Measurements from ENCODE around the gene SLC6A17.

Gene SLC6A17

DNA sequence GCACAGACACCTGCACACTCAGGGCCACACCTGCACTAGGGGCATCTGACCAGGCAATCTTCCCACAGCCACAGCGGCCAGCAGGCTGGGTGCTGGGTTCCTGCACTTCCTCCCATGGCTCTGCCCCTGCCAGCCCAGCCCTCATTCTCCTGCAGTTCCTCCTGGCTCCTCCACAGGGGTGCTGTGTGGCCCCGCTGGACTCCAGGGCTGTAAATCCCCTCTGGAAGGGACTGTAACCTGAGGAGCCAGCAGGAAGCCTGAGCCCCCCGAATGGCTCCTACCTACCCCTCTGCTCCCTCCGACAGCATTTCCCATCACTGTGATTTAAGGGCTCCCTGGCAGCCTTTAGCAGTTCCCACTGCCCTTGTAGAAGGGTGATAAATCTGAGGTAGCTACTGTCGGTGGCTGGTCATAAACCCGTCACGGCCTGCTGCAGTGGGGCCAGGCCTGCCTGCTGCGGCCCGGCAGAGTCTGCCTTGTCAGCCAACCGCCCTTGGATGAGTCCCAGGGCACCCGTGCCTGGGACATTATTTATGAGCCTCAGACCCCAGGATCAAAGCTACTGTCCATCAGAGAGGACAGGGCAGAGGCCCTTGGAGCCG, 29.2 kb upstream of the SLC6A17 start:
- Histone ChIP-seq H3K4me1 (ENCODE audit: control insufficient read depth in 1 of 2, insufficient read depth in 2 of 2, low read length in 2 of 2) (peaks cover 0 to 2% of the 10 kb centered on the region in 2 experiments), H3K9ac (ENCODE audit: low read length) (no peak overlapping the region), H3K23ac (ENCODE audit: low read length) (no peak overlapping the region), H2BK12ac (ENCODE audit: low read length) (no peak overlapping the region), H3K79me2 (ENCODE audit: control insufficient read depth, insufficient read depth, low read length, poor library complexity) (no peaks in the 10 kb centered on the region), H3K79me1 (ENCODE audit: low read length) (no peaks in the 10 kb centered on the region), H4K91ac (ENCODE audit: low read depth, low read length) (no peak overlapping the region), H3K18ac (ENCODE audit: low read length) (no peak overlapping the region), H3K4ac (ENCODE audit: low read depth, low read length) (no peak overlapping the region), H4K12ac (ENCODE audit: low read depth, low read length) (no peak overlapping the region), H4K8ac (ENCODE audit: low read depth, low read length) (no peak overlapping the region), H2AFZ (ENCODE audit: insufficient read depth, low read length, poor library complexity) (no peak overlapping the region), H3K4me2 (ENCODE audit: low read length) (no peak overlapping the region), H2BK5ac (ENCODE audit: low read depth, low read length, poor library complexity) (no peak overlapping the region), H3K14ac (ENCODE audit: low read length) (no peak overlapping the region), H3K27ac (ENCODE audit: low read depth, low read length) (no peak overlapping the region), H3K4me3 (ENCODE audit: low read depth, low read length) (no peak overlapping the region), H3K27me3 (ENCODE audit: insufficient read depth, low read length) (no peaks in the 10 kb centered on the region), H3K36me3 (ENCODE audit: control insufficient read depth in 1 of 2, insufficient read depth in 2 of 2, low read length in 2 of 2) (no peaks in the 10 kb centered on the region), H2AK5ac (ENCODE audit: low read length) (no peak overlapping the region), H3K9me3 (ENCODE audit: insufficient read depth, low read depth, low read length) (peaks cover 5% of the 10 kb centered on the region), H2BK120ac (ENCODE audit: insufficient read depth, low read length, poor library complexity) (no peak overlapping the region)
- no peak for DNase-seq
- WGBS (ENCODE audit: extremely low coverage, insufficient coverage, insufficient read length), result no CpG with 5 or more reads among the region's 12 CpGs

DNA sequence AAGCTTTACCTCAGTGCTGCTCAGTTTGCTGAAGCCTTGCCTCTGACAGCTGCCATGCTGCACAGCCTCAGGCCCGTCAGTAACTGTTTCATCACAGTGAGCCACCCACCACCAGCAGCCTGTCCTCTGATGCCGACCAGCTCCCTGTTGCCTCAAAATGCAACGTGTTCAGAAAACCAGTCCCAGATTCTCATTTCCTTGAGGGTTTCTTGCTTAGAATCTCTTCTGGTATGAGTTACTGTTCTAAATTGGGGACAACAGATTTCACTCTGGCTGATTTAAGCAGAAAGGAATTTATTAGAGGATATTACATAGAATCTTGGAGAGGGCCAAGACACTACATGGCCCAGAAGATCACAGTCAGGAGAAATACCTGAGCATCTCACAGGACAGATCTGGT, 27.1 kb upstream of the SLC6A17 start:
- Histone ChIP-seq H4K8ac (ENCODE audit: low read depth, low read length) (no peak overlapping the region), H3K27me3 (ENCODE audit: insufficient read depth, low read length) (no peaks in the 10 kb centered on the region), H3K27ac (ENCODE audit: low read depth, low read length) (no peak overlapping the region), H3K79me1 (ENCODE audit: low read length) (no peaks in the 10 kb centered on the region), H3K9ac (ENCODE audit: low read length) (no peak overlapping the region), H4K12ac (ENCODE audit: low read depth, low read length) (no peak overlapping the region), H3K79me2 (ENCODE audit: control insufficient read depth, insufficient read depth, low read length, poor library complexity) (no peaks in the 10 kb centered on the region), H3K4me1 (ENCODE audit: control insufficient read depth in 1 of 2, insufficient read depth in 2 of 2, low read length in 2 of 2) (no peaks in the 10 kb centered on the region), H2BK5ac (ENCODE audit: low read depth, low read length, poor library complexity) (no peak overlapping the region), H3K18ac (ENCODE audit: low read length) (no peak overlapping the region), H3K36me3 (ENCODE audit: control insufficient read depth in 1 of 2, insufficient read depth in 2 of 2, low read length in 2 of 2) (no peaks in the 10 kb centered on the region), H3K14ac (ENCODE audit: low read length) (no peak overlapping the region), H3K9me3 (ENCODE audit: insufficient read depth, low read depth, low read length) (peaks cover 5% of the 10 kb centered on the region), H3K23ac (ENCODE audit: low read length) (no peak overlapping the region), H3K4me3 (ENCODE audit: low read depth, low read length) (no peak overlapping the region), H2BK120ac (ENCODE audit: insufficient read depth, low read length, poor library complexity) (no peak overlapping the region), H2BK12ac (ENCODE audit: low read length) (no peak overlapping the region), H2AK5ac (ENCODE audit: low read length) (no peak overlapping the region), H2AFZ (ENCODE audit: insufficient read depth, low read length, poor library complexity) (no peak overlapping the region), H4K91ac (ENCODE audit: low read depth, low read length) (no peak overlapping the region), H3K4ac (ENCODE audit: low read depth, low read length) (no peak overlapping the region), H3K4me2 (ENCODE audit: low read length) (no peak overlapping the region)
- no peak for DNase-seq
- WGBS (ENCODE audit: extremely low coverage, insufficient coverage, insufficient read length), result no CpG with 5 or more reads among the region's 3 CpGs

DNA sequence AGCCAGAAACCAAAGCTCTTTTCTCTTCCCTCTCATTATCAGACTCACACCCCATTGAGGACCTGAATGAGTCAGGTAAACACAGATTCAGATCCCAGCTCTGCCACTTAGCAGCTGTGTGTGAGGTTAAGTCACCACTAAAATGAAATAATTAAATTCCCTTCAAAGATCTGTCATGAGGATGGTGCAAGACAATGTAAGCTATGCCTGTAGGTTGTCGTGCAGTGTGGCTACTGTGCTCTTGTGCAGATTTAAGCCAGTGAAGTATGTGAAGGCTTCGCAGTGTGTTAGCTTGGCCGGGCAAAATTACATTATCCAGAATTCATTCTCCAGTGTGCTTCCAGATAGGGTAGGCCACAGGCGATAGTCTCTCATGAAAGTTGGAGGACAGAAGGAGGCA, 24.5 kb upstream of the SLC6A17 start:
- no CpG with 5 or more reads among the region's 4 CpGs for WGBS (ENCODE audit: extremely low coverage, insufficient coverage, insufficient read length)
- H3K4me3 ChIP-seq (ENCODE audit: low read depth, low read length), result no peak overlapping the region

DNA sequence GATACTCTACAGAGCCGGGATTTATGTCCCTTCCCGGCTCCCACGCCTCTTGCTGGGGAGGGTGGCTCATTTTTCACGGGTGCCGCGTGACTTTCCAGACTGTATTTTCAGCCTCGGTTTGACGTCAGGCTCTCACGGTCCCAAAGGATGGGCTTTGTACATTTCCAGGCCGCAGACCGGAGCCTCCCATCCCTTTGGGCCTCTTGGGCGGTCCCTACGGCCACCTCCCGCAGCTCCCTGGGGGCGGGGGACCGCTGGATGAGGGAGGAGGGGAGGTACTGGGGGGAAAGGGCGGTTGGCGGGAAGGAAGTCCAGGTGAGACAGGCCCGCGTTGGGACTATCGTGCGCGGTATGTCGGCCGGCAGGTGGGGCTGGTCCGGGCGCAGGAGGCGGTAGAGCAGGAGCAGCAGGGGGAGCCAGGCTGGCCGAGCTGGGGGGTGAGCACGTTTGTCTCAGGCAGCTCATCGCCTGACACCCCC, 20.1 kb upstream of the SLC6A17 start:
- Histone ChIP-seq H4K91ac (ENCODE audit: low read depth, low read length) (no peak overlapping the region), H3K9me3 (ENCODE audit: insufficient read depth, low read depth, low read length) (no peaks in the 10 kb centered on the region), H3K27ac (ENCODE audit: low read depth, low read length) (no peak overlapping the region), H3K18ac (ENCODE audit: low read length) (no peak overlapping the region), H3K4ac (ENCODE audit: low read depth, low read length) (no peak overlapping the region), H2AK5ac (ENCODE audit: low read length) (no peak overlapping the region), H2AFZ (ENCODE audit: insufficient read depth, low read length, poor library complexity) (no peak overlapping the region), H3K9ac (ENCODE audit: low read length) (no peak overlapping the region), H4K8ac (ENCODE audit: low read depth, low read length) (no peak overlapping the region), H3K36me3 (ENCODE audit: control insufficient read depth in 1 of 2, insufficient read depth in 2 of 2, low read length in 2 of 2) (no peaks in the 10 kb centered on the region), H3K79me2 (ENCODE audit: control insufficient read depth, insufficient read depth, low read length, poor library complexity) (no peaks in the 10 kb centered on the region), H3K27me3 (ENCODE audit: insufficient read depth, low read length) (peaks cover 2% of the 10 kb centered on the region), H3K23ac (ENCODE audit: low read length) (no peak overlapping the region), H3K14ac (ENCODE audit: low read length) (no peak overlapping the region), H3K4me1 (ENCODE audit: control insufficient read depth in 1 of 2, insufficient read depth in 2 of 2, low read length in 2 of 2) (no peaks in the 10 kb centered on the region), H3K4me3 (ENCODE audit: low read depth, low read length) (no peak overlapping the region), H2BK120ac (ENCODE audit: insufficient read depth, low read length, poor library complexity) (no peak overlapping the region), H2BK12ac (ENCODE audit: low read length) (no peak overlapping the region), H3K79me1 (ENCODE audit: low read length) (no peaks in the 10 kb centered on the region), H2BK5ac (ENCODE audit: low read depth, low read length, poor library complexity) (no peak overlapping the region), H4K12ac (ENCODE audit: low read depth, low read length) (no peak overlapping the region), H3K4me2 (ENCODE audit: low read length) (no peak overlapping the region)
- no CpG with 5 or more reads among the region's 31 CpGs for WGBS (ENCODE audit: extremely low coverage, insufficient coverage, insufficient read length)
- peak in 1 of 2 donors; percentile 25 for DNase-seq

More for the DNA sequence above, 24.5 kb upstream of the SLC6A17 start:
- Histone ChIP-seq H2BK12ac (ENCODE audit: low read length) (no peak overlapping the region), H3K4ac (ENCODE audit: low read depth, low read length) (no peak overlapping the region), H3K4me1 (ENCODE audit: control insufficient read depth in 1 of 2, insufficient read depth in 2 of 2, low read length in 2 of 2) (no peaks in the 10 kb centered on the region), H2AK5ac (ENCODE audit: low read length) (no peak overlapping the region), H3K79me2 (ENCODE audit: control insufficient read depth, insufficient read depth, low read length, poor library complexity) (no peaks in the 10 kb centered on the region), H3K18ac (ENCODE audit: low read length) (no peak overlapping the region), H3K9ac (ENCODE audit: low read length) (no peak overlapping the region), H2AFZ (ENCODE audit: insufficient read depth, low read length, poor library complexity) (no peak overlapping the region), H3K36me3 (ENCODE audit: control insufficient read depth in 1 of 2, insufficient read depth in 2 of 2, low read length in 2 of 2) (no peaks in the 10 kb centered on the region), H3K14ac (ENCODE audit: low read length) (no peak overlapping the region), H4K12ac (ENCODE audit: low read depth, low read length) (no peak overlapping the region), H3K79me1 (ENCODE audit: low read length) (no peaks in the 10 kb centered on the region), H3K27me3 (ENCODE audit: insufficient read depth, low read length) (peaks cover 2% of the 10 kb centered on the region), H2BK5ac (ENCODE audit: low read depth, low read length, poor library complexity) (no peak overlapping the region), H2BK120ac (ENCODE audit: insufficient read depth, low read length, poor library complexity) (no peak overlapping the region), H3K9me3 (ENCODE audit: insufficient read depth, low read depth, low read length) (peaks cover 2% of the 10 kb centered on the region), H4K91ac (ENCODE audit: low read depth, low read length) (no peak overlapping the region), H3K4me2 (ENCODE audit: low read length) (no peak overlapping the region), H3K23ac (ENCODE audit: low read length) (no peak overlapping the region), H4K8ac (ENCODE audit: low read depth, low read length) (no peak overlapping the region), H3K27ac (ENCODE audit: low read depth, low read length) (no peak overlapping the region)
- DNase-seq, result no peak

All from trophoblast cell (in vitro differentiated cells and primary cell).